ENCODE measurements around the gene DDC.

The DDC gene

DNA sequence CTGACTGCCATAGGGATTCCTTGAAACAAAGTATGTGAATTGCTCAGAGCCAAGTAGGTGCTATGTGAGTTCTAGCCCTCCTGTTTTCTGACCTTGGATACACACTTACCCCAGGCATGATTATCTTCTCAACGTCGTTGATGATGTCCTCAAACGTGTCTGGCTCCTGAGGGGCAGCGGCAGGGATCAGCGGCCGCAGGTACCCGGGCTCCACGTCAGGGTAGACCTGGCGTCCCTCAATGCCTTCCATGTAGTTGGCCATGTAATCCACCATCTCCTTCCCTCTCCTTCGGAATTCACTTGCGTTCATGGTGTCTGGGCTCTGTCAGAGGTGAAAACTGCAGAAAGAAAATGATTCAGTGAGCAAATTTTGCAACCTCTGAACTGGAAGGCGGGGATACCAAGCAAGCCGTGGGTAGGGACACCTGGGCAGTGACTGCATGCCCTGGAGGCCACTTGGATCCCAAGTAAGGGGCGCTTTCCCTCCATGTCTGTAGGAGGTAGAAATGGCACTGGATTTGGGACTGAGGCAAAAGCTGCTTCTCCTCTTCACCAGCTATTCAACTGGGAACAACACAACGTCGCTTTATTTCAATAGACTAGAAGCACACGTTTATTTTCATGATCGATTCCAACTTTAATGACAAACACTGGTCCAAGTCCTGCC lies 21.3 kb downstream of the DDC start:
- H3K79me2 ChIP-seq (ENCODE audit: control insufficient read depth, low read length), result no peaks in the 10 kb centered on the region
- H3K4me3 ChIP-seq (ENCODE audit: low read length), result no peak overlapping the region
- no peaks in the 10 kb centered on the region for H3K36me3 ChIP-seq (ENCODE audit: control insufficient read depth, low read length)
- no peak overlapping the region for H3K27ac ChIP-seq (ENCODE audit: low read depth, low read length)
- no peak overlapping the region for H3K4me2 ChIP-seq (ENCODE audit: low read length)
- H3K27me3 ChIP-seq (ENCODE audit: control insufficient read depth, low read length), result peaks cover 4% of the 10 kb centered on the region
- TF ChIP-seq EZH2phosphoT487 (IDR thresholded peaks at IDR 0.05; ENCODE audit: borderline replicate concordance, low read length), result no peak
- TF ChIP-seq, protein P1, sequence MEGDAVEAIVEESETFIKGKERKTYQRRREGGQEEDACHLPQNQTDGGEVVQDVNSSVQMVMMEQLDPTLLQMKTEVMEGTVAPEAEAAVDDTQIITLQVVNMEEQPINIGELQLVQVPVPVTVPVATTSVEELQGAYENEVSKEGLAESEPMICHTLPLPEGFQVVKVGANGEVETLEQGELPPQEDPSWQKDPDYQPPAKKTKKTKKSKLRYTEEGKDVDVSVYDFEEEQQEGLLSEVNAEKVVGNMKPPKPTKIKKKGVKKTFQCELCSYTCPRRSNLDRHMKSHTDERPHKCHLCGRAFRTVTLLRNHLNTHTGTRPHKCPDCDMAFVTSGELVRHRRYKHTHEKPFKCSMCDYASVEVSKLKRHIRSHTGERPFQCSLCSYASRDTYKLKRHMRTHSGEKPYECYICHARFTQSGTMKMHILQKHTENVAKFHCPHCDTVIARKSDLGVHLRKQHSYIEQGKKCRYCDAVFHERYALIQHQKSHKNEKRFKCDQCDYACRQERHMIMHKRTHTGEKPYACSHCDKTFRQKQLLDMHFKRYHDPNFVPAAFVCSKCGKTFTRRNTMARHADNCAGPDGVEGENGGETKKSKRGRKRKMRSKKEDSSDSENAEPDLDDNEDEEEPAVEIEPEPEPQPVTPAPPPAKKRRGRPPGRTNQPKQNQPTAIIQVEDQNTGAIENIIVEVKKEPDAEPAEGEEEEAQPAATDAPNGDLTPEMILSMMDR (IDR thresholded peaks at IDR 0.05; ENCODE audit: low read depth, low read length, poor library complexity, severe bottlenecking), result no peak
- H4K20me1 ChIP-seq (ENCODE audit: control insufficient read depth, insufficient read depth, low read depth, low read length), result no peaks in the 10 kb centered on the region
- H3K4me1 ChIP-seq (ENCODE audit: control insufficient read depth, low read length), result no peaks in the 10 kb centered on the region
- no peaks in the 10 kb centered on the region for H3K9me2 ChIP-seq (replicated peaks; ENCODE audit: control insufficient read depth, low read length)
- no peaks in the 10 kb centered on the region for H3F3A ChIP-seq (ENCODE audit: control insufficient read depth, insufficient read depth)
- H3K9me3 ChIP-seq (ENCODE audit: control insufficient read depth, insufficient read depth, low read length), result no peaks in the 10 kb centered on the region

DNA sequence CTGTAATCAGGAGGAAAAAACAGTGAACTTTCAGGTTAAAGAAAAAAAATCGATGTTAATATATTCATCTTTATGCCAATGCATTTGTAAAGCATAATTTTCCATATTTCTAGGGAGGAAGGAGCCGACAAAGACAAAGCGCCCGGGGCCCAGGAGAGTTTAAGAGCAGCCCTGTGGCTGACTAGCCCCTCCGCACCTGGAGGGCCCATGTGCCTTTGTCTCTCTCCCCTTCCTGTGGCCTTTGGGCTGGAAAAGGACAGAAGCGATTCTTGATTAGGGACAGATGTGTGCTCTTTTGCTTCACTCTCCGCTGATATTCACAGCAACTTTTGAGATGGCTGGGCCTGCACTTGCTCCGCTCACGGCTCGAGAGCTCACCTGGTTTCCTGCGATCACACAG lies 23.1 kb downstream of the DDC start:
- Histone ChIP-seq H3K4me2 (ENCODE audit: low read length) (no peak overlapping the region), H3K4me3 (ENCODE audit: low read length) (no peak overlapping the region), H3K9me2 (replicated peaks; ENCODE audit: control insufficient read depth, low read length) (no peaks in the 10 kb centered on the region), H3K4me1 (ENCODE audit: control insufficient read depth, low read length) (no peaks in the 10 kb centered on the region), H3K79me2 (ENCODE audit: control insufficient read depth, low read length) (no peaks in the 10 kb centered on the region), H3K9me3 (ENCODE audit: control insufficient read depth, insufficient read depth, low read length) (no peaks in the 10 kb centered on the region), H3F3A (ENCODE audit: control insufficient read depth, insufficient read depth) (no peaks in the 10 kb centered on the region), H4K20me1 (ENCODE audit: control insufficient read depth, insufficient read depth, low read depth, low read length) (no peaks in the 10 kb centered on the region), H3K27ac (ENCODE audit: low read depth, low read length) (no peak overlapping the region), H3K36me3 (ENCODE audit: control insufficient read depth, low read length) (no peaks in the 10 kb centered on the region), H3K27me3 (ENCODE audit: control insufficient read depth, low read length) (no peaks in the 10 kb centered on the region)
- TF ChIP-seq, protein P1 (IDR thresholded peaks at IDR 0.05; ENCODE audit: low read depth, low read length, poor library complexity, severe bottlenecking), result no peak
- TF ChIP-seq EZH2phosphoT487 (IDR thresholded peaks at IDR 0.05; ENCODE audit: borderline replicate concordance, low read length), result no peak

DNA sequence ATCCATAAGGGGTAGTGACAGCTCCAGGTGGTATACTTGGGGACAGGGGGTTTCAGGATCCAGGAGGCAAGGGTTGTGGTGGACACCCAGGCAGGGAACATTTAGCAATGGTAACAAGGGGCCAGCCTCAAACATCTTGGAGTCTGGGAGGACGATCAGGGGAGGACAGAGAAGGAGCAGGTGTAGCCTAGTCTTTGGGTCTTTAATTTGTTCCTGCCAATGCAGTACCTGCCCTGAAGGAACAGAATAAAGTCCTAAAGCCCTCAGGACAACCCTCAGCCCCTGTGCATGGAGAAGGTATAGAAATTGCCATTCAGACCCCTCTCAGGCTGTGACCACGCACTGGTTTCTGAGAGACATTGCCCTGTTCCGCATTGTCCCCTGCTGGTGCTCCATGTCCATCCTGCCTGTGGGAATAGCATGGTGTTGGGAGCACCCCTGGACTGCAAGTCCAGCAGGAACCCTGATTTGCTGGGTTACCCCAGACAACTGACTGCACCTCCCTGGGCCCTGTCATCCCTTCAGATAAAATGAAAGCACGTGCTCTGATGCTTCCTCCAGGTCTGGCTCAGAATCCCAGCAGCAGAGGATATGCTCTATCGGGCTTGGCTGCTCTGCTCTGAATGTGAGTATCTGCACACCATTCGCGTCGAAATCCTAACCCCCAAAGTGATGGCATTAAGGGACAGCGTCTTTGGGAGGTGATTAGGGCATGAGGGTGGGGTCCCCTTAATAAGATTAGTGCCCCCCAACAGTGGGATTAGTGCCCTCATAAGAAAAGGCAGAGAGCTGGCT lies 24.2 kb downstream of the DDC start:
- Histone ChIP-seq H3K79me2 (ENCODE audit: control insufficient read depth, low read length) (no peaks in the 10 kb centered on the region), H3K4me3 (ENCODE audit: low read length) (no peak overlapping the region), H3K9me2 (replicated peaks; ENCODE audit: control insufficient read depth, low read length) (no peaks in the 10 kb centered on the region), H3F3A (ENCODE audit: control insufficient read depth, insufficient read depth) (no peaks in the 10 kb centered on the region), H4K20me1 (ENCODE audit: control insufficient read depth, insufficient read depth, low read depth, low read length) (no peaks in the 10 kb centered on the region), H3K4me2 (ENCODE audit: low read length) (no peak overlapping the region), H3K27ac (ENCODE audit: low read depth, low read length) (no peak overlapping the region), H3K36me3 (ENCODE audit: control insufficient read depth, low read length) (no peaks in the 10 kb centered on the region), H3K4me1 (ENCODE audit: control insufficient read depth, low read length) (no peaks in the 10 kb centered on the region), H3K27me3 (ENCODE audit: control insufficient read depth, low read length) (no peaks in the 10 kb centered on the region), H3K9me3 (ENCODE audit: control insufficient read depth, insufficient read depth, low read length) (no peaks in the 10 kb centered on the region)
- no peak for TF ChIP-seq EZH2phosphoT487 (IDR thresholded peaks at IDR 0.05; ENCODE audit: borderline replicate concordance, low read length)
- TF ChIP-seq, protein P1 (IDR thresholded peaks at IDR 0.05; ENCODE audit: low read depth, low read length, poor library complexity, severe bottlenecking), result no peak
